Astrocyte of the spinal cord (primary cell): ENCODE data around the gene ARPC1B.

ENCODE experiments used
- DNase-seq: peaks from one replicate; pipeline ENCODE4 v3.0.0; 2011; ENCODE audit warnings: low read depth, low spot score
- H3K4me3 ChIP-seq: 2 replicates; pipeline ENCODE4 v1.5.1; 2011; ENCODE audit warnings: low read depth, mild to moderate bottlenecking, low read length, moderate library complexity
- in situ Hi-C: cut with HindIII; loops from 2 replicates; pipeline ENCODE4 v1.10.0; 2017; ENCODE audit warnings: low sequenced_read_pairs
- TF ChIP-seq, protein P1 (sequence below): IDR thresholded peaks from 2 replicates; pipeline ENCODE4 v1.5.1; 2012; ENCODE audit warnings: low read depth, mild to moderate bottlenecking, low read length, inconsistent platforms

ARPC1B gene

DNA sequence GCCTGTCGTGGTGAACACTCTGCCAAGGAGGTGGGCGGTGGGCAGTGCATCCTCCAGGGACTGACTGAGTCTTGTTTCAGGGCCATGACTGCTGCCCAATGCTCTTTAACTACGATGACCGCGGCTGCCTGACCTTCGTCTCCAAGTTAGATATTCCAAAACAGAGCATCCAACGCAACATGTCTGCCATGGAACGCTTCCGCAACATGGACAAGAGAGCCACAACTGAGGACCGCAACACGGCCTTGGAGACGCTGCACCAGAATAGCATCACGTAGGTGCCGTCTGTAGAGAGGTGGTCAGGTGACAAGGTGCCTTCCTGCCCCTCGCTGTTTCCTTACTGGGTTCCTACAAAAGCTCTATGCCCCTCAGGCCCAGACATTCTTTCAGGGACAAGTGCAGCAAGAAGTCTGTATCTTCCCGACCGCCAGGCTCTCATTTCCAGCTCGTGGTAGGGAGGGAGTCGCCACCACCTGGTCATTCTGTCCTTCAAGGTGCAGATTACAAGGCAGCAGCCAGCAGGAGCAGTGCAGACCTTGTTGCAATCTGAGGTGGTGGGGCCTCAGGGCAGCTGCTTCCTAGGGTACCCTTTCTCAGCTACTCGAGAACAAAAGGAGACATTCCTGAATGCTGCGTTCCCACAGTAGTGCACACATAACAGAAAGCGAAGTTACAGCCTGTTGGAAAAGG lies 14.9 kb upstream of the ARPC1B start:
- no peak overlapping the region for H3K4me3 ChIP-seq
- TF ChIP-seq, protein P1, sequence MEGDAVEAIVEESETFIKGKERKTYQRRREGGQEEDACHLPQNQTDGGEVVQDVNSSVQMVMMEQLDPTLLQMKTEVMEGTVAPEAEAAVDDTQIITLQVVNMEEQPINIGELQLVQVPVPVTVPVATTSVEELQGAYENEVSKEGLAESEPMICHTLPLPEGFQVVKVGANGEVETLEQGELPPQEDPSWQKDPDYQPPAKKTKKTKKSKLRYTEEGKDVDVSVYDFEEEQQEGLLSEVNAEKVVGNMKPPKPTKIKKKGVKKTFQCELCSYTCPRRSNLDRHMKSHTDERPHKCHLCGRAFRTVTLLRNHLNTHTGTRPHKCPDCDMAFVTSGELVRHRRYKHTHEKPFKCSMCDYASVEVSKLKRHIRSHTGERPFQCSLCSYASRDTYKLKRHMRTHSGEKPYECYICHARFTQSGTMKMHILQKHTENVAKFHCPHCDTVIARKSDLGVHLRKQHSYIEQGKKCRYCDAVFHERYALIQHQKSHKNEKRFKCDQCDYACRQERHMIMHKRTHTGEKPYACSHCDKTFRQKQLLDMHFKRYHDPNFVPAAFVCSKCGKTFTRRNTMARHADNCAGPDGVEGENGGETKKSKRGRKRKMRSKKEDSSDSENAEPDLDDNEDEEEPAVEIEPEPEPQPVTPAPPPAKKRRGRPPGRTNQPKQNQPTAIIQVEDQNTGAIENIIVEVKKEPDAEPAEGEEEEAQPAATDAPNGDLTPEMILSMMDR: no peak
- no peak for DNase-seq
- in situ Hi-C loops: no loop called here

DNA sequence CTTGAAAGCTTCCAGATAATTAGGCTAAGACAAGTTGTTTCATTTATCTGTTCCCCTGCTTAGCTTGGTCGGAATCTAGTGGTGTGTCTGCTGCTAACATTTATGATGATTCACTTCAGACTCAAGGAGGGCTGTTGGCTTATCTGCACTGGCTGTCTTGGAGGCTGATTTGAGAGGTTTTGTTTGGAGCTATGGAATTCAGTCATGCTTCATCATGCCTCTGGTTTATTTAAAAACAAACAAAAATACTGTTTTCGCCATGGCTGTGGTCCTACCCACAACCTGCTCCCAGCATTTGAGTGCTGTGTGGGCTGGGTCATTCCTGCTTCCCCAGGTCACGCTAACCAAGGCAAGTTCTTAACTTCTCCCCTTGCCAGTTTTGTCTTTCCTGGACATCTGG lies 11.7 kb upstream of the ARPC1B start:
- H3K4me3 ChIP-seq: no peak overlapping the region
- TF ChIP-seq, protein P1: no peak
- in situ Hi-C loops: no loop called here
- DNase-seq: peak; percentile 60

DNA sequence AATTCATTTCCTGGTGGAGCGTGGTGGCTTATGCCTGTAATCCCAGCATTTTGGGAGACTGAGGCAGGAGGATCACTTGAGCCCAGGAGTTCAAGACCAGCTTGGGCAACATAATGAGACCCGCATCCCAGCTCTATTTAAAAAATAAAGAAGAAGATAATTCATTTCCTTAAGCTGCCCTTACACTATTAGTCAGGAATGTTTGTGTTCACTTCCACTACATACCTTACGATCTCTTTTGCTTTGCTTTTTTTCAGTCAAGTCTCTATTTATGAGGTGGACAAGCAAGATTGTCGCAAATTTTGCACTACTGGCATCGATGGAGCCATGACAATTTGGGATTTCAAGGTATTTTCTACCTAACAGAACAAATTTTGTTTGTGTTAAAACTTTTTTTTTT lies 11.2 kb upstream of the ARPC1B start:
- TF ChIP-seq, protein P1: no peak
- in situ Hi-C loops: no loop called here
- no peak overlapping the region for H3K4me3 ChIP-seq
- no peak for DNase-seq

DNA sequence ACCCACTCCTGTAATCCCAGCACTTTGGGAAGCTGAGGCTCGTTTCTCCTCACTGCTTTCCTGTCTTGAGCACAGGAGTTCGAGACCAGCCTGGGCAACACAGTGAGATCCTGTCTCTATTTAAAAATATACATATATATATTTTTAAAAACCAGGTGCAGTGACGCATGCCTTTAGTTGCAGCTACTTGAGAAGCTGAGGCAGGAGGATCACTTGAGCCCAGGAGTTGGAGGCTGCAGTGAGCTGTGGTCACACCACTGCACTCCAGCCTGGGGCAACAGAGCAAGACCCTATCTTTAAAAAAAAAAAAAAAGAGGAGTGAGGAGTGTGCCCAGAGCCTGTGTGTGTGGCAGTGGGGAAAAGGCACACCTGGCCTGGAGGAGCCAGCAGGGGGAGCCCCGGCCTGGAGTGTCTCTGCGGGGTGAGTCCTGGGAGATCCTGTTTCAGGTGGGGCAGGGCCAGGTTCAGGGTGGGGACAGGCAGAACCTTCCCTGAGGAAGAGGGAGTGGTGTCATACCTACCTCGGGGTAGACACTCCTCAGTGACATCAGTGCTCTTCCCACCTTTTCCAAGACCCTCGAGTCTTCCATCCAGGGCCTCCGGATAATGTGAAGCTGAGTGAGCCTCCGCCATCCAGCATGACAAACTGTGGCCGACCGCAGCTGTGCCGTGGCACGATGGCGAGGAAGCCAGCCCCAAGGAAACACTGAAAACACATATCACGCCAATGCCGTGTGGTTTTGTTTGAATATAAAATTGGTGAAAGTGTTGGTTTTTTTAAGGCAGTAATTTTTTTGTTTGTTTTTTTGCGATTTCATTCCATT lies 9.0 kb upstream of the ARPC1B start:
- no peak overlapping the region for H3K4me3 ChIP-seq
- TF ChIP-seq, protein P1: peak; percentile 74
- in situ Hi-C loops: no loop called here
- DNase-seq: no peak

DNA sequence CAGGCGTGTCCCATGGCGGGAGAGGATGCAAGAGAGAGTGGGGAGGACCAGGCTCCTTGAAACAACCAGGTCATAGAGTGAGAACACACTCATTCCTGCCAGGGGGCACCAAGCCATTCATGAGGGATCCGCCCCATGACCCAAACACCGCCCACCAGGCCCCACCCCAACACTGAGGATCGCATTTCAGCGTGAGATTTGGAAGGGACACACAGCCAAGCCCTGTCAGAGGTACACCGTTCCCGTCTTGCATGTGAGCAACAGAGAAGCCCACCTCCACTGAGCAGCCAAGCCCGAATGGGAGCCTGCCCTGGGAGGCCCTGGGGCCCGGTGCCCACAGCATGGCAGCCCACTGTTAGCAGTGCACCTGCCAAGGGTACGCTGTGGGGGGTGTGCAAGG lies 7.9 kb upstream of the ARPC1B start:
- TF ChIP-seq, protein P1: no peak

DNA sequence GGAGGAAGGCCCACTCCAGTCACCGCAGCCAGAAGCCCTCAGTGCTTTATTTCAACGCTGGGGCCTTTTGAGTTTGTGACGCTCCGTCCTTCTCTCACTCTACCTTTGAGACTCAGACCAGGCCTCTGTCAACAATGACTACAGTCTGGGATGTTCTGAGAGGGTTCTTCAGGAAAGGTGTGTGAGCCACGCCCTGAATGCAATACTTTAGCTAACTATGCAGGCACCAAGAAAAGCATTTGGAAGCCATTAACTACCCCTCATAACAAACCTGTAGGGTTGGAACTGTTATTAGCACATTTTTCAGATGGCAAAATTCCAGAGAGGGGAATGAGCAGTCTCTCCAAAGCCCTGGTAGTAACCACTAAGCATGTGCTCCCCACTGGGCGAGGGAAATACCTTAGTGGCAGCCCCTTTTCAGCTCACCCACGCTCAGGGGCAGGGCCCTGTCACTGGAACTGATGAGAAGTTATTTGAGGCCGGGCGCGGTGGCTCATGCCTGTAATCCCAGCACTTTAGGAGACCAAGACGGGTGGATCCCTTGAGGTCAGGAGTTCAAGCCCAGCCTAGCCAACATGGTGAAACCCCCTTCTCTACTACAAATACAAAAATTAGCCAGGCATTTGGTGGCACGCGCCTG lies 5.7 kb upstream of the ARPC1B start:
- H3K4me3 ChIP-seq: no peak overlapping the region
- TF ChIP-seq, protein P1: no peak
- in situ Hi-C loops: no loop called here
- DNase-seq: no peak

More for the DNA sequence above, 7.9 kb upstream of the ARPC1B start:
- in situ Hi-C loops: no loop called here
- DNase-seq: no peak
- no peak overlapping the region for H3K4me3 ChIP-seq
